ENCODE data around the gene CEP63. TPM values are rescaled to one million over a fixed set of nuclear protein-coding genes. Genes with fewer than 3 reads are reported as not detected.

The CEP63 gene
- total RNA-seq, 1 donor, result 19.4 TPM

- DNase-seq (ENCODE audit: low read depth), result peak; percentile 18
- H3K4me3 ChIP-seq (ENCODE audit: low read depth, low read length), result no peak overlapping the region
- TF ChIP-seq CTCF (IDR thresholded peaks at IDR 0.05; ENCODE audit: insufficient read depth, low read length), result no peak
These were observed 111.6 kb downstream of the CEP63 start for GRCh38 chr3:134597390-134597970.

- no peak overlapping the region for H3K4me3 ChIP-seq (ENCODE audit: low read depth, low read length)
- TF ChIP-seq CTCF (IDR thresholded peaks at IDR 0.05; ENCODE audit: insufficient read depth, low read length), result no peak
- DNase-seq (ENCODE audit: low read depth), result no peak
These were observed 113.1 kb downstream of the CEP63 start for GRCh38 chr3:134598763-134599545.

- TF ChIP-seq CTCF (IDR thresholded peaks at IDR 0.05; ENCODE audit: insufficient read depth, low read length), result no peak
- no peak overlapping the region for H3K4me3 ChIP-seq (ENCODE audit: low read depth, low read length)
- DNase-seq (ENCODE audit: low read depth), result peak; percentile 49
These were observed 114.3 kb downstream of the CEP63 start for GRCh38 chr3:134600206-134600605.

- DNase-seq (ENCODE audit: low read depth), result peak; percentile 73
- peak overlapping the region; percentile 33 for H3K4me3 ChIP-seq (ENCODE audit: low read depth, low read length)
- peak; percentile 98 for TF ChIP-seq CTCF (IDR thresholded peaks at IDR 0.05; ENCODE audit: insufficient read depth, low read length)
These were observed 115.0 kb downstream of the CEP63 start for GRCh38 chr3:134600685-134601463.

- no peak for TF ChIP-seq CTCF (IDR thresholded peaks at IDR 0.05; ENCODE audit: insufficient read depth, low read length)
- no peak overlapping the region for H3K4me3 ChIP-seq (ENCODE audit: low read depth, low read length)
- DNase-seq (ENCODE audit: low read depth), result peak; percentile 76
These were observed 115.9 kb downstream of the CEP63 start for GRCh38 chr3:134601539-134602439.

GRCh38 chr3:134602440-134602814, 116.6 kb downstream of the CEP63 start:
- no peak for TF ChIP-seq CTCF (IDR thresholded peaks at IDR 0.05; ENCODE audit: insufficient read depth, low read length)
- DNase-seq (ENCODE audit: low read depth), result no peak
- H3K4me3 ChIP-seq (ENCODE audit: low read depth, low read length), result no peak overlapping the region

Measured in fibroblast of the aortic adventitia (primary cell).